ENCODE results near the gene WDR59. TPM values are rescaled to one million over a fixed set of nuclear protein-coding genes. Genes with fewer than 3 reads are reported as not detected.
"Not testable (repeated sequence)": the region's sequence is repeated elsewhere in the genome, so short reads cannot be mapped to it uniquely, and the experiment has no call there.

The WDR59 gene, protein sequence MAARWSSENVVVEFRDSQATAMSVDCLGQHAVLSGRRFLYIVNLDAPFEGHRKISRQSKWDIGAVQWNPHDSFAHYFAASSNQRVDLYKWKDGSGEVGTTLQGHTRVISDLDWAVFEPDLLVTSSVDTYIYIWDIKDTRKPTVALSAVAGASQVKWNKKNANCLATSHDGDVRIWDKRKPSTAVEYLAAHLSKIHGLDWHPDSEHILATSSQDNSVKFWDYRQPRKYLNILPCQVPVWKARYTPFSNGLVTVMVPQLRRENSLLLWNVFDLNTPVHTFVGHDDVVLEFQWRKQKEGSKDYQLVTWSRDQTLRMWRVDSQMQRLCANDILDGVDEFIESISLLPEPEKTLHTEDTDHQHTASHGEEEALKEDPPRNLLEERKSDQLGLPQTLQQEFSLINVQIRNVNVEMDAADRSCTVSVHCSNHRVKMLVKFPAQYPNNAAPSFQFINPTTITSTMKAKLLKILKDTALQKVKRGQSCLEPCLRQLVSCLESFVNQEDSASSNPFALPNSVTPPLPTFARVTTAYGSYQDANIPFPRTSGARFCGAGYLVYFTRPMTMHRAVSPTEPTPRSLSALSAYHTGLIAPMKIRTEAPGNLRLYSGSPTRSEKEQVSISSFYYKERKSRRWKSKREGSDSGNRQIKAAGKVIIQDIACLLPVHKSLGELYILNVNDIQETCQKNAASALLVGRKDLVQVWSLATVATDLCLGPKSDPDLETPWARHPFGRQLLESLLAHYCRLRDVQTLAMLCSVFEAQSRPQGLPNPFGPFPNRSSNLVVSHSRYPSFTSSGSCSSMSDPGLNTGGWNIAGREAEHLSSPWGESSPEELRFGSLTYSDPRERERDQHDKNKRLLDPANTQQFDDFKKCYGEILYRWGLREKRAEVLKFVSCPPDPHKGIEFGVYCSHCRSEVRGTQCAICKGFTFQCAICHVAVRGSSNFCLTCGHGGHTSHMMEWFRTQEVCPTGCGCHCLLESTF
- 59.6 TPM for total RNA-seq
- long read RNA-seq, full-length matches to known transcripts: 3 of 51 reads
- long read RNA-seq, partial matches to known transcripts: 26 of 51 reads
- long read RNA-seq, other reads (novel, unspliced or antisense): 22 of 51 reads

DNA sequence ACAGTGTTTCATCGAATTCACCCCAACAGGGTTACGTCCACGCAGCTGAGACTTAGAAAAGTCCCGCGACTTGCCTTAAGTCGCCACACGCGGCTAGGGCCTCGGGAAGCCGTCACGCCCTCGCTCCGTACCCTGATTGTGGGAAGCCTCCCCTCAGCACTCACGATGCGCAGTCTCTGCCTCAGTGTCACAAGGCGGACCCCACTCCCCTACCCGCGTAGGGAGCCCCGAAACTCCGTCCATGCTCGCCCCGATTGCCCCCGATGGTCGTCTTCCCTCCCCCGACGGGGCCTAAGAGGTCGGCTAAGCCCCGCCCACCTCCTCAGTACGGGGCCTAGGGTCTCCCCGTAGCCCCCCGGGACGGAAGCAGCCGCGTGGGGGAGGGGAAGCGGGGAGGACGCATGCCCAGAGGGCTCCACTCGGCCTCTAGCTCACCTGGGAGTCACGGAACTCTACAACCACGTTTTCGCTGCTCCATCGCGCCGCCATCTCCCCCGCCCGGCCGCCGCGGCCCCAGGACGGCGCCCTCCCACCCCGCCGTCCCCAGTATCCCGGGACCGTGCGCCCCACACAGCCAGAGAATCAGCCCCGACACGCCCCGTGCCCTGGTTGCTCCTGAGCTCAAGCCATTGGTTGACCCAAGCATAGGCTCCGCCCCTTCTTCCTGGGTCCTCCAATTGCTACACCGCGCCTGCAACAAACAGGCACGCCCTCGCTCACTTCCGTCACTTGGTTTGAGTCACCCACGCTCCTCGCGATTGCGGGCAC, at the start of gene WDR59:
Gene WDR59 (minus strand): TSS at position 595 of the 768 bp plus-strand sequence. CDS start 106 bp downstream, at position 489.
- intact Hi-C loops (cut with micrococcal nuclease): no loop called here
- ATAC-seq: peak; percentile 100

DNA sequence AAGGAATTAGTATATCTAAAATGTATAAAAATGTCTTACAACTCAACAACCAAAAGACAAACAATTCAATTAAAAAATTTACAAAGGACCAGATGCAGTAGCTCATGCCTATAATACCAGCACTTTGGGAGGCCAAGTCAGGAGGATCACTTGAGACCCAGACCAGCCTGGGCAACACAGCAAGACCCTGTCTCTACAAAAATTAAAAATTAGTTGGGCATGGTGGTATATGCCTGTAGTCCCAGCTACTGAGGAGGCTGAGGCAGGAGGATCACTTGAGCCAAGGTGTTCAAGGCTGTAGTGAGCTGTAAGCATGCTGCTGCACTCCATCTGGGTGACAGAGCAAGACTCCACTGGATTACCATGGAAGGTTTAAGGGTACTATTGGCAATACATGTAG, 47.7 kb upstream of the WDR59 start:
- DNase-seq (no peak), ATAC-seq (no peak)
- intact Hi-C loops (cut with micrococcal nuclease): no loop called here

More for the DNA sequence above, at the start of gene WDR59:
- peak; percentile 99 for DNase-seq

DNA sequence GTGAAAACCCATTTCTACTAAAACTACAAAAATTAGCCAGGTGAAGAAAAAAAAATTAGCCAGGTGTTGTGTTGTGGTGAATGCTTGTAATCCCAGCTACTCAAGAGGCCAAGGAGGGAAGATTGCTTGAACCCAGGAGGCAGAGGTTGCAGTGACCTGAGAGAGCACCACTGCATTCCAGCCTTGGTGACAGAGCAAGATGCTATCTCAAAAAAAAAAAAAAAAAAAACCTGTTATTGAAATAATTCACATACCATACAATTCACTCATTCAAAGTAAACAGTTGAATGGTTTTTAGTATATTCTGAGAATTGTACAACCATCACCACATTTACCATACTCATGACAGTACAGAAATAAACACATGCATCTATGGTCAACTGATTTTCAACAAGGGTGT, 44.9 kb upstream of the WDR59 start:
- no peak for ATAC-seq
- intact Hi-C loops (cut with micrococcal nuclease): no loop called here
- no peak for DNase-seq

DNA sequence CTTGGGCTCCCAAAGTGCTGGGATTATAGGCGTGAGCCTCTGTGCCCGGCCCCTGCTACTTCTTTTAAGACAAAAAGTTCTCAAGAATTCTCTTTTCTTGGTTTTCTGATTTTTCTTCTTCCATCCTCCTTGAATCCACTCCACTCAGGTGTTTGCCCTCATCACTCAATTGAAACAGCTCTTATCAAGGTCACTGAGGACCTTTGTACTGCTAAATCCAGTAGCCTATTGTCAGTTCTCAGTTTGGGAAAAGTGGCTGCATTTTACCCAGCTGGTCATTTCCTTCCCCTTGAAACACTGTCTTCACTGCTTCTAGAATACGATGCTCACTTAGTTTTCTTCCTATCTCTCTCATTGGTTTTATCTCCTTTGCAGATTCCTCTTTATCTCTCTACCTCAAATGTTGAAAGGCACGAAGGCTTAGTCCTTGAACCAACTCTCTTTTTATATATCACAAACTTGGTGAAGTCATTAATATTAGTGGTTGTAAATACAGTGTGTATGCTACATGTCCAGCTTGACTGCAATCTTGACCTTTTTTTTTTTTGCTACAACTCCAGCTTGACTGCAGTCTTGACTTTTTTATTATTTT, 43.7 kb upstream of the WDR59 start:
- intact Hi-C loops (cut with micrococcal nuclease): no loop called here
- ATAC-seq (no peak), DNase-seq (no peak)

DNA sequence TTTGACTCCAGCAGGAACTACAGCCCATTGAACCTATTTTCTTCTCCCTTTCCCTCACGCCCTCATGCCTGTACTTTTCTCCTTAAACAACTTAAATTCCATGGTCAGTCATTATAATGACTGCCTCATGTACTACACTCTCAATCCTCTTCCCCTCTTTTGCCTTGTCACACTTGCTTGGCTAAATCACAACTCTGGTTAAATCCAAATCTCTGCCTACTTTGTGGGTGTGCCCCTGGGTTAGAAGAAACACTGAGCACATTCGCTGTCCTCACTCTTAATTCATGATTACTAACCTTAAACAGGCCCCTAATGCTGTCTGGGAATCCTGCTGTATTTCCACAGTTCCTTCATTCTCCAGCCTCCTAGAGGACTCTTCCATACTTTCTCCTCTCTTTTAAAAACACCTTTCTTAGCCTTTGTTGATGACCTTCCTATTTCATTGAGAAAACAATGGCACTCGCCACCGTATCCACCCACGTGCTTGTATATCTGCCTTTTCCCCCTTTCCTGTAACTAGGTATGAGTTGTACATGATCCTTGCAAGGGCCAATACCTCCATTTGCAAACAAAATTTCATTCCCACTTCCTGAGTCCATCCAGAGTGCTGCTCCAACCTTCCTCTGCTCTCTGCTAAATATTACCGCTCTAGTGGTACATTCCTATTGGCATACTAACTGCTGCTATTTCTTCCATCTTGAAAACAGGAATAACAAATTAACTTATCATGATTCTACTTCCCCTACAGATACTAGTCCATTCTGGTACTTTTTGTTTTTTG, 42.8 kb upstream of the WDR59 start:
- intact Hi-C loops (cut with micrococcal nuclease): no loop called here
- ATAC-seq (no peak), DNase-seq (no peak)

DNA sequence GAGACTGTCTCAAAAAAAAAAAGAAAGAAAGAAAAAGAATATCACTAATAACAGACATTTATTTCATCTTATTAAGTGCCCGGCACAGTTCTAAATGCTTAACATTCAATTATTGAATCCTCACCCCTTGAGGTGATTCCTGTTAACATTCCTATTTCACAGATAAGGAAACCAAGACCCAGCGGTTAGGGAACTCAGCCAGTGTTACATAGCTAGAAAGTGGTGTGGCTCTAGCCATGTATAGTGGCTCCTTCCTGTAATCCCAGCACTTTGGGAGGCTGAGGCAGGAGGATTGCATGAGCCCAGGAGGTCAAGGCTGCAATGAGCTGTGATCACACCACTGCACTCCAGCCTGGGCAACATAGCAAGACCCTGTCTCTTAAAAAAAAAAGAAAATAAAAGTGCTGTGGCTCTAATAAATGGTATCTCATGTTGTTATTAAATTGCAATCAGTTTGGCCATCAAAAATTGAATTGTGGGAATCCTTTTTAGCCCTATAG, 42.0 kb upstream of the WDR59 start:
- intact Hi-C loops (cut with micrococcal nuclease): no loop called here
- no peak for DNase-seq
- ATAC-seq: no peak

DNA sequence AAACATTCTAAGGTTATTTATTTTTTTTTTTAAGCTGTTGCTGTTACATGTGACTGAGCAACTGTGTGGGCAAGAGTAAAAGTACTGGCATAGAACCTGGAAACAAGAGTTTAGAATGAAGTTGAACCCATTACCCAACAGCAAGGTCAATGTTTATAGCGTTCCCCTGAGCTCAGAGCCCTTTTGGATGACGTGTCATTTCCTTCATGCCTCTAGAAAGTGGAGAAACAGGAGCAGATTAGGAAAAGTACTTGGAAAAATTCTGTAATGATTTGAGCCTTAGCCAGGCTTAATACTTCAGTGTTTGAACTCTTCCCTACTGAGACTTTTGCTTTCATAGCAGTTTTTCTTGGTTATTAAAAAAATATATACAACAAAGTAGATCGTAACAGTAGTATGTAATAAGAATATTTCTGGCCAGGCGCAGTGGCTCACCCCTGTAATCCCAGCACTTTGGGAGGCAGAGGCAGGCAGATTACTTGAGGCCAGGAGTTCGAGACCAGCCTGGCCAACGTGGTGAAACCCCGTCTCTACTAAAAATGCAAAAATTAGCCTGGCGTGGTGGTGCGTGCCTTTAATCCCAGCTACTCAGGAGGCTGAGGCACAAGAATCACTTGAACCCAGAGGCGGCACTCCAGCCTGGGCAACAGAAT, 41.4 kb upstream of the WDR59 start:
- DNase-seq; intact Hi-C loops (cut with micrococcal nuclease): not testable (repeated sequence)
- ATAC-seq: peak; percentile 90

DNA sequence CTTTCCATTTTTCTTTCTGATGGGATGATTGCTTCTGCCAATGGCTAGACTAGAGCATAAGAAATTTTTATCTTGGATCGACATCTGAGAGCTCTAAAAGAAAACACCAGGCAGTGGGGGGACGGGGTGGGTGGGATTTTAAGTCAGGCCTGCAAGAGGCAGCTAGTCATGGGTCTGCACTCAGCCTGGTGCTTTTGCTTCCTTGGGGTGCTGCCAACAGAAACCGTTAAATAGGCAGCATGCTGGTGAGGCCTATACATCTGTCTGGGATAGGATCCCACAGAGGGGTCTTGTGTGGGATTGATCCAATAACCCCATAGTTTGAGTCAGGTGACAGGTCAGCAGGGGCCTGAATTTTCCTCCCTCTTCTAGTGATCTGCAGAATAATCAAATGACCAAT, 40.8 kb upstream of the WDR59 start:
- intact Hi-C loops (cut with micrococcal nuclease): no loop called here
- ATAC-seq: peak; percentile 18

DNA sequence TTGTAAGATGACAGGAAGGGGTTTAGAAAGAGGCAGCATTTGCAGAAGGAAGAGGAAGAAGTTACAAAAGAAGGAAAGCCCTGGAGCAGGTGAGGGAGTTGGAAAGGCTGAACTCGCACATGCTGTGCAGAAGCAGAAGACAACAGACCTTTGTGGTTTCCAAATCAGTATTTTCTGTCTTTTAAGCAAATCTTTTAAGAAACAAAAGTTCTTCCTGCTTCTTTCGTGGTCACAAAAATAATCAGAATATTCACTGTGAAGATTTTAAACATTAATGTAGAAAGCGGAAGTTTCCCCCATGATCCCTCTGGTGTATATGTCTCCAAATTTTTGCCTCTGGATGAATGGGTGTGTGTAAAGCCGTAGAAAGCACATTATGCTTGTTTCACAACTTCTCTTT, 39.7 kb upstream of the WDR59 start:
- DNase-seq (no peak), ATAC-seq (no peak)
- intact Hi-C loops (cut with micrococcal nuclease): no loop called here

More for the DNA sequence above, 40.8 kb upstream of the WDR59 start:
- DNase-seq: no peak

DNA sequence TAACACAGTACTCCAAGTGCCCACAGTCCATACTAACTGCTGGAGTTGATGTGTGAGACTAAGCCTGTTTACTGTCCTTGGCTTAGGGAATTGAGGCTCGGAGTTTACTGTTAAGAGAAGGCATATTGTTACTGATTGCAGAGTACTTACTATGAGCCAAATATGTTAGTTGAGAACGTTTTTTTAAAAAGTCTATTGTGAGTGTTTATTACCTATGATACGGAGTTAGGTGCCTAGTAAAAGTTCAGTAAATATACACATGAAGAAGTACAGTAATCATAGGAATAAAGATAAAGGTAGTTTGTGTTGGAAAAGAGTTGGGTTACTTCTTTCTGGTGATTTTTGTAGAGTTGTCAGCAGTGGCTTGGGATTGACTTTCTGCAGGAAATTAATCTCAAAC, 39.3 kb upstream of the WDR59 start:
- ATAC-seq (no peak), DNase-seq (no peak)
- intact Hi-C loops (cut with micrococcal nuclease): no loop called here

DNA sequence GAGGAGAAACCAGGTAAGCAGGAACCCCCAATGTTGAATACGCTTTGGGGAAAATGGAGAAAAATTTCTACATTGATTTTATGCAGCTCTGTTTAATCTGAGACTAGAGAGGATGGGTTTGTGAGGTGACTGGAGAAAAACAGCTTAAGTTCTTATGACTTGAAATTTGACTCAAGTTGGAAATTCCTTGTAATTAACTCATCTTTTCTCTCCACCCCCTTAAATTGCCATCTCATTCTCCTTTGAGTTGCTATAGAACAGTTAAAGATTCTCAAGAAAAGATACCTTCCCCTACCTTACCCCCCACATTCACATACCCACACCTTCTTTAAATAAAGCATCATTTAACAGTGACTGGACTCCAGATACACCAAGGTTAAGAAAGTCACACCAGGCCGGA, 38.1 kb upstream of the WDR59 start:
- intact Hi-C loops (cut with micrococcal nuclease): no loop called here
- ATAC-seq (no peak), DNase-seq (no peak)

DNA sequence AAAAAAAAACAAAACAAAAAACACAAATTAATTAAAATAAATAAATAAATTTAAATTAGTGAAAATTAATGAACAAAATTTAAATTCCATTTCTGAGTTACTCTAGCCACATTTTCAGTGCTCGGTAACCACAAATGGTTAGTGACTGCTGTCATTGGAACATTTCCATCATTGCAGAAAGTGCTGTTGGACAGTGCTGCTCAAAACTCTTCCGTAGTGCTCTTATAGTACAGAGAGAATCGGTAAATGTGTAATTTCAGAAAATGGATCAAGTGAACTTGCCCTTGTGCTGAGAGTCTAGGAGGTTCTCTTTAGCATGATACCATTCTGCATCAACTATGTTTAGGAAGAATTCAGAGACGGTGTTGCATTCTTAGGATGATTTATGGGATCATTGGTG, 37.6 kb upstream of the WDR59 start:
- intact Hi-C loops (cut with micrococcal nuclease): no loop called here
- DNase-seq (no peak), ATAC-seq (no peak)

DNA sequence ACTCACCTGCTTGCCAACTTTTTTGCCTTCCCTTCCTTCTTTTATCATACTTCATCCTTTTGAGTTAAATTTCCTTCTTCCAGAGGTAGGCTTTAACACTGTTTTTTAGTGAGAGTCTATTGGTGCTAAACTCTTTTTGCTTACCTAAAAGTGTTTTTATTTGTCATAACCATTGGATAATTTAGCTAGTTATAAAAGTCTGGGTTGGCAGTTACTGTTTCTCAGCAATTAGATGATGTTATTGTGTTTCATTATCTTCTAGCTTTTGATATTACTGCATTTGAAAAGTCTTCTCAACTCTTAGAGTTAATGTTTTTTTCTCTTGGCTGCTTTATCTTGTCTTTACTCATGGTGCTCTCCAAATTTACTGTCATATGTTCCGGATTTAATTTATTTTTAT, 36.5 kb upstream of the WDR59 start:
- DNase-seq (no peak), ATAC-seq (no peak)
- intact Hi-C loops (cut with micrococcal nuclease): no loop called here

DNA sequence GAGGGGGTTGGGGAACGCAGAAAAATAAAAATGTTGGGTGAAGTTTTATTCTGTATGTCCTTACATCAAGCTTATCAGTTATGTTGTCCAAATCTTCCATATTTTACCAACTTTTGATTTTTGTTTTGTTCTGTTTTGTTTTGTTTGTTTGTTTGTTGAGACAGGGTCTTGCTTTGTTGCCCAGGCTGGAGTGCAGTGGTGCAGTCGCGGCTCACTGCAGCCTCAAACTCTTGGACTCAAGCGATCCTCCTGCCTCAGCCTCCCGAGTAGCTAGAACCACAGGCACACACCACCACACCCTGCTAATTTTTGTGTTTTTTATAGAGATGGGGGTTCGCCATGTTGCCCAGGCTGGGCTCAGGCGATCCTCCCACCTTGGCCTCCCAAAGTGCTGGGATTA, 34.7 kb upstream of the WDR59 start:
- no peak for DNase-seq
- no peak for ATAC-seq
- intact Hi-C loops (cut with micrococcal nuclease): no loop called here

DNA sequence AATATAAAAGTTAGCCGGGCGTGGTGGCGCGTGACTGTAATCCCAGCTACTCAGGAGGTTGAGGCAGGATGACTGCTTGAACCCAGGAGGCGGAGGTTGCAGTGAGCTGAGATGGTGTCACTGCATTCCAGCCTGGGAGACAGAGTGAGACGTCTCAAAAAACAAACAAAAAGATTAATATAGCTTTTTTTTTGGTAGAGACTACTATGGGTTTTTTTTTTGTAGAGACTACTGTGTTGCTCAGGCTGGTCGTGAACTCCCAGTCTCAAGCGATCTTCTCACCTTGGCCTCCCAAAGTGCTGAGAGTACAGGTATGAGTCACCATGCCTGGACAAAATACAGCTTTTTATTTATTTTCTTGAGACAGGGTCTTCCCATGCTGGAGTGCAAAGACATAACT, 34.1 kb upstream of the WDR59 start:
- intact Hi-C loops (cut with micrococcal nuclease): no loop called here
- ATAC-seq: no peak
- no peak for DNase-seq

DNA sequence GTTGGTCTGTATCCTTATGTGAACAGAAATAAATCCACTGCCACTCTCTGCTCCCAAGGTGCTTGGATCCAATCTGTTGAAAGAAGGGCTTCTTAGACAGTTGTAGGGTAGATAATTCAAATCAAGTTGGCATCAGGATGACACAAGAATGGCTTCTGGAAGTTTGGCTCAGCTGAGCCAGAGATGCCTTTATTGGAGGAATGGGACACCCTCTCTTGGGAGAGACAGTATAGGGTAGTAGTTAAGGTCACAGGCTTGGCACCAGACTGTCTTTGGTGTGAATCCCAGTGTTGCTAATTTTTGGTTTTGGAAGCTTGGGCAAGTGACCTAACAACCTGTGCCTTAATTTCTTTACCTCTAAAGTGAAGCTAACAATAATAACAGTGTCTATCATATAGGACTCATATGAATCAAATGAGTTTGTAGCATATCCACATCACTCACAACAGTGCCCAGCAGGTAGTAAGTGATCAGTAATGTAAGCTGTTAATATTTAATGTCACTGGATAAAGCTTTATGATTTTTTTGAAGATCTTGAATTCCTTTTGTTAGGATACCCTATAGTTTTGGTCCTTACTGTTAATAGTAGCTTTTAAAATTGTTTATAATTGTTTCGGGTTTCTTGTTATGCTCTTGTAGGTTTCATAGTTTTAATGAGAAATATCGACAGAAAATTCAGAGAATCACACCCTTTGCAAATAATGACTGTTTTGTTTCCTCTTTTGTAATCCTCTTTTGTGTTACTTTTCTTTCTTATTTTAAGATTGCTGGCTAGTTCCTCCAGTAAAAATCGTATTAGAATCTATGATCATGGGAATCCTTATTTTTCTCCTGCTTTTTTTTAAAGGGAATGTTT, 33.0 kb upstream of the WDR59 start:
- no peak for DNase-seq
- intact Hi-C loops (cut with micrococcal nuclease): no loop called here
- ATAC-seq: no peak

Measured in left ventricle myocardium superior (tissue), 1 donor.